NCI-H2081 (cell line): ENCODE data around the gene R3HDM2.

ENCODE experiments used
- DNase-seq, 2 experiments: peaks; one replicate each; lab custom pipeline; 2025; lab: John Stamatoyannopoulos, UW

R3HDM2 gene

GRCh38 chr12:57266681-57267080, 164.2 kb downstream of the R3HDM2 start:
- DNase-seq = no peak

GRCh38 chr12:57263096-57263495, 167.7 kb downstream of the R3HDM2 start:
- DNase-seq = no peak

GRCh38 chr12:57262126-57262822, 168.6 kb downstream of the R3HDM2 start:
- DNase-seq = no peak

GRCh38 chr12:57261428-57261865, 169.4 kb downstream of the R3HDM2 start:
- peak; percentile 49 to 71 for DNase-seq

DNA sequence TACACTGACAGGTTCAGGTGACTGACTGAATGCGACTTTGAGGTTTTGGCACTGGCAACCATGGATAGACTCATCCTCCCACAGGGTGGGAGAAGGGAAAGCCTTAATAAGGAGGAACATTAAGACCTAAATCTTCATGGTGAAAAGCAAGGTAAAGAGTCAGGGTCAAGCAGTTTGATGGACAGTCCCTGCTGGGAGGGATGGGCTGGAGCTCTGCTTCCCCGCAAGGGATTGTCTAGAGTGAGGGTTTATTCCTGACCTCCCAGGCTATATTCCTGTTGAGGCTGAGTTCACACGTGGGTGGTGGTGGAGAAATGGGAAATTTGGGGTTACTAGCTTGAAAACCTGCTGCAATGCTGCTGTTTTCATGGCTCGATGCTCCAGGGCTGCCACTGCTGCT, 170.5 kb downstream of the R3HDM2 start:
- DNase-seq = no peak

- DNase-seq = no peak
Observed at GRCh38 chr12:57258977-57259970, 171.6 kb downstream of the R3HDM2 start.

DNA sequence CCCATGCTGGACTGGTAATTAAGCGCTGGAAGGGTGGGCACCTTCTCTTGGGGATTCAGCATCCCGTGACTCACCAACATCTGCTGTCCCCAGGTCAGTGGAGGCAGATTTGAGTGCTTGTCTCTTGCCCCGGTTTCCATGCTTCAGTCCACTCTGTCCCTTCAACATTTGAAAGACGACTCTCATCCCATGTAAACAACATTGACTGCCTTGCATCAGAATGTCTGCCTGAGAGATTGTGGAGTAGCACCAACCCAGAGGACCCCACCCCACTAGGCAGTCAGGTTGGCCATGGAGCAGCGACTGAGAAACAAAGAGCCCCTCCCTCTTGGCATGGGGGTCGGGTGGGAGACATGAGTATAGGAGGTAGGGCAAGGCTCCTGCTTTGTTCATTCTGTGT, 174.9 kb downstream of the R3HDM2 start:
- no peak for DNase-seq

- DNase-seq = no peak
Observed at GRCh38 chr12:57254506-57255280, 176.2 kb downstream of the R3HDM2 start.

DNA sequence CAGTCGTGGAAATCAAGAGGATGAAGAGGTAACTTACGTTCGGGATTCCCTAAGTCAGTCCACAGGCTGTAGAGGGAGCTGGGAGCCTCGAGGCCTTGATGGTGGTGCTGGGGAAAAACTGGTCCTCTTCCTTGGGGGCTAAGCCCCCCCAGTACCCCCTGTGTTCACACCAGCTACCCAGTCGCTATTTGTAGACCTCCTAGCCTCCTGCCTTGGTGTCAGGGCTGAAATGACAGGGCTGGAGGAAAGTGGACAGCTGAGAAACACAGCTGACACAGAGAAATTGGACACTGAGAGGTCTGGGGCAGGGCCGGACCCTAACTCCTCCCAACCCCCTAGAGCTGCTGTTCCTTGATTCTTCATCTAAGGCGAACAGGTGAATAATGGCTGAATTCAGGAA, 179.9 kb downstream of the R3HDM2 start, which contains the start of gene STAC3:
Gene STAC3, minus strand, starts transcription at position 232 of the 400 bp plus-strand sequence. CDS start 1,551 bp downstream, outside the sequence.
- DNase-seq = no peak

DNA sequence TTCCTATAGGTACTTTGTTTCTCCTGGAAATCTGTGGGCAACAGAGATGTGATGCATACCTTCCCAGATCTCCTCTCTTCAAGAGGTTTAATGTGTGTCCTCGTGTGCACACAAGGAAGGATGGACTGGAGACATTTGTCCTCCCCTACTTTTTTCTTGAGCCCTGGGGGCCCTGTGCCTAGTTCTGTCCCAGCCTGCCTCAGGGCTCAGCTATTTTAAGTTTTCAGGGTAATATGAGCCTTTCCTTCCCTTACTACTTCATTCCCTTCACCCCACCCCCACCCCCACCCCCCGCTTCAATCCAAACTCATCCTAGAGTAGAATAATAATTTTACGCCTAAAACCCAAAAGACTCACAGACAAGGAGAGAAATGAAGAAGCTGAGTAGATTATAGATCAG, 180.3 kb downstream of the R3HDM2 start:
- no peak for DNase-seq

GRCh38 chr12:57248934-57249742, 181.7 kb downstream of the R3HDM2 start:
- no peak for DNase-seq

DNA sequence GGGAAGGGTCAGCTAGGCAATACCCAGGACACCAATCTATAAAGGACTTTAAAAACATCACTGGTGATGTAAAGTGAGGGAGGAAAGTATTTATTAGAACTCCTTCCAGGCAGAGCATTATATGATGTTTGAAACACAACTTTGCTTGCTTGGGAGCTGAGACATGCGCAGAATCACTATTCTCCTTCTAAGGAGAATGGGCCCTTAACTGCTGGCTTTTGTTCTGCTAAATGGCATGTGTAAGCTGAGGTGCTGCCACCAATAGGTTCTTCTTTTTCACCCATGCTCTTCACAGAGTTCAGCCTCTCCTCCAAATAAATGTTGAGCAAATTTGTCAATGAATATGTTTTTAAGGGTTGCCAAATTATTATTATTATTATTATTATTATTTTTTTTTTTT, 183.8 kb downstream of the R3HDM2 start:
- no peak for DNase-seq

- no peak for DNase-seq
Observed at GRCh38 chr12:57244312-57244696, 186.5 kb downstream of the R3HDM2 start.

DNA sequence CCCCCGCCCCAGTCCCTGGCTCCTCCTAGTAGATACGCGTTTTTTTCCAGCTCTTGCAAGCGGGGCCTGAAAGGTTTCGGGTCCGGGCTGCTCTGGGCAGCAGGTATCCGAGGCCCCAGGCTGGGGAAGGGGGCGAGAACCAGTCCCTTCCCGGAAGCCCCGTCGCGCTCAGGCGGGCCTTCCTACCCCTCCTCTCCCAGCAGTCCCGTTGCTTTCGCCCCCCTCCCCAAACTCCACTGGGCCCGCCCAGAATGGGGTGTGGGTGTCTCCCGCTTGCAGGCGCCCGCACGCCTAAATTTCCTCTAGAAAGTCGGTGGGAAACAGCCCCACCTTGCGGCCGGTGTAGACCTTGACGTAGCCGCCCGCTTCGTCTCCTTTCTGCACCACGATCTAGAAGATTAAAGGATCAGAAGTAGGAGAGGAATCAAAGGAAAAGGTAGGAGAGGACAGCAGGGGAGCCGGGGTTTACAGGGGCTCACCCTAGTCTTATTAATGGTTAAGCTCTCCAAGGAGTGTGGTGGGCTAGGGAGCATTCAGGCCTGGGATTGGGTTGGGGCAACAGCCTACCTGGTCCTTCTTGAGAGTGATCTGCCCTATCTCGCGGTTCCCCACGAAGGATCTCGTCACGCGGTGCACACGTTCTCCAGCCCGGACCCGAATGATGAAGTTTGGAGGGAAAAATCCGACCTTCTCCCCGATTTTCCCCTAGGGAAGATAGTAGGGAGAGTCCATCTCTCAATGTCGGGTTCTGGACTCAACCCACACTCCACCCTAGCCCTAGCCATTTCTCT, 187.1 kb downstream of the R3HDM2 start:
- peak; percentile 81 to 83 for DNase-seq

DNA sequence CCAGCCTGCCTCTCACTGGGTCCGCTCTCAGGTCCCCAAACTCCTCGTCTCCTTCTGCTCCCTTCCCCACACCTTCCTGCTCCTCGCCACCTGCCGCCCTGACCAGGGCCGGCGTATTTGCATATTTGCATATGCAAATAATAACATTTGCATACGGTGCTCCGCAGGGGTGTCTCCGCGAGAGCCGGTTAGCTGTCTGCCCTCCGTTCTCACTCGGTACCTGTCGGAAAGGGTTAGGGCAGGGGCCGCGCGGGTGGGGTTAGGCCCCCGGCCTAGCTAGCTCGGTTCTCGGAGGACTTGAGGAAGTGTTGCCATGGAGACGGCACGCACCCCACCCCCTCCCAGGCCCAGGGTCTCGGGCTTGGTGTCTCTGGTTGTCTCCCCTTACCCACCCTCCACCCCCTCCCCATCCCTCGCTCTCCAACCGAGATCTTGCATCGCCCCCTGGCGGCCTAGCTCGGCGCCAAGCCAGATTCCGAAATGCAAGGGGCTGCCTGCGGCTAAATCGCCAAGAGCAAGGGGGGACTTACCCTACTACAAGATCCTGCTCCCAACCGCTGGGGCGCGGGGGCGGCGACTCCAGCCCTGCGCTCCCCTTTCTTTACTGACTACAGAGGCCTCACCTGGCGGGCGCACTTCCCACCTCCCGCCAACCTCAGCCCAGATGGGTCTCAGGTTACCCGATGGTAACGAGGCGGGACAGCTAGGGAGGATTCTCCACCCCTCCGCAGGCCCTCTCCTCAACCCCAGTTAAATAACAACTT, 188.0 kb downstream of the R3HDM2 start:
- DNase-seq = peak; percentile 83 to 86

DNA sequence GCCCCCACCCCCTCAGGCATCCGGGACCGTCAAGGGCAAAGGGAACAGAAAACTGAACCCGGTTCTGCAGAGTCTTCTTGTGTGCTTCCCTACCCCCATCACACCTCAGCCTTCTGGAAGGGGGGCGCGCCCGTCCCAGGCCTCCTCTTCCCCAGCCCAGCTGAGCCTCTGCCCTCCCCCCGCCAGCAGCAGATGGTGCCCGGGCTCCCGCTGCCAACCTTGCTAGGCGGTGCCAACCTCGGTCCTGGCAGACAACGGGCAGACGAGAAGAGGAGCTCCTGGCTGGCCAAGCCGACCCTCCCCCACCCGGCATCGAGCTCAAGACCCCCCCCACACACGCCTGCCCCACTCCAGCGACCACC, 188.5 kb downstream of the R3HDM2 start:
- DNase-seq = peak; percentile 68 to 78

DNA sequence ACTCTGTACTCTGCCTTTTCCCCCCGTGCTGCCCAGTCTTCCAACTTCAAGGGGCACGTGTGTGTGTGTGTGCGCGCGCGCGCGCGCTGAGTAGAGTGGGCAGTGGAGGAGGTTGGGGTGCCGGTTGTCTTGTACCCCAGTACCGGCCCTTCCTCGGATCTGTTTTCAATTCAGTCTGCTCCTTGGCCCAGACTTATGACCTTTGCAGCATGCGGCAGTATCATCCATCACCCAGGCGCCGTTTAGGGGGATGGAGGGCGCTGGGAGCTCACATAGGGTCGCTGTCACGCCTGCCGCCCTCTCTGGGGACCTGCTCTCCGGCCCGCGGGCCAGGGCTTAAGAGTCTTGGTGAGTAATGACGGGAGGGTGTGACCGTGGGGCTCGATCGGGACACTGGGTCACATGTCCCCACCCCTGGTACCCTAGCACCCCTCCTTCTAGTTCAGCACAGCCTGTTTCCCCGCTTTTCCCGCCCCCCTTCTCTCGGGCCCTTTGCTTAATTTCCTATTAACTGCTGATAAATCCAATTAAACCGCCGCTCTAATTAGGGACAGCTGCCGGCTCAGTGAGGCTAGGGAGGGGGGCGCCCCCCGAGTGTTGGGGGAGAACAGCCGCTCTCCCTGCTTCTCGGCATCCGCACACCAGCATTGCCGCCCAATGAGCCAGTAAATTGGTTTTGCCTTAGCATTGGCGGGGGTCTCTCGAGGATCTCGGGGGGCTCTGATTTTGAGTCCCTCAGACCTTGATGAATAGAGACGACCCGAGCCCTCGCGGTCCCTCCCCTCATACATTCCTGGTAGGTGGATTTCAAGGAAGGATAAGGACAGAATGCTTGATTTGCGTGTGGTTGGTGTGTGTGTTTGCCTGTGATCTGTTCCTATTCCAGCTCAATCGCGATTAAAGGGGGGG, 189.2 kb downstream of the R3HDM2 start:
- DNase-seq = no peak

- no peak for DNase-seq
Observed at GRCh38 chr12:57240926-57241401, 189.9 kb downstream of the R3HDM2 start.
